ENCODE results near the gene CD300LF. TPM values are rescaled to one million over a fixed set of nuclear protein-coding genes. Genes with fewer than 3 reads are reported as not detected.

CD300LF gene
- total RNA-seq, 1 donor from 2014 or later: not detected

GRCh38 chr17:74759243-74759801 is 46.6 kb upstream of the CD300LF start:
- H3K36me3 Mint-ChIP-seq (ENCODE audit: insufficient read depth): no peaks in the 10 kb centered on the region
- H3K4me3 Mint-ChIP-seq (ENCODE audit: low read depth): peak overlapping the region; percentile 37
- no peak for DNase-seq (ENCODE audit: low spot score, unreplicated experiment)
- no peaks in the 10 kb centered on the region for H3K9me3 Mint-ChIP-seq (ENCODE audit: low read depth)
- TF ChIP-seq CTCF (IDR thresholded peaks at IDR 0.05; ENCODE audit: unreplicated experiment): no peak
- H3K27me3 Mint-ChIP-seq: no peaks in the 10 kb centered on the region
- H3K4me1 Mint-ChIP-seq (ENCODE audit: low read depth): peaks cover 68% of the 10 kb centered on the region
- H3K27ac Mint-ChIP-seq: peak overlapping the region; percentile 95

GRCh38 chr17:74758848-74759168 is 46.1 kb upstream of the CD300LF start:
- no peaks in the 10 kb centered on the region for H3K27me3 Mint-ChIP-seq
- no peaks in the 10 kb centered on the region for H3K36me3 Mint-ChIP-seq (ENCODE audit: insufficient read depth)
- TF ChIP-seq CTCF (IDR thresholded peaks at IDR 0.05; ENCODE audit: unreplicated experiment): no peak
- peak overlapping the region; percentile 92 for H3K27ac Mint-ChIP-seq
- no peak overlapping the region for H3K4me3 Mint-ChIP-seq (ENCODE audit: low read depth)
- DNase-seq (ENCODE audit: low spot score, unreplicated experiment): no peak
- no peaks in the 10 kb centered on the region for H3K9me3 Mint-ChIP-seq (ENCODE audit: low read depth)
- peaks cover 64% of the 10 kb centered on the region for H3K4me1 Mint-ChIP-seq (ENCODE audit: low read depth)

- H3K9me3 Mint-ChIP-seq (ENCODE audit: low read depth): no peaks in the 10 kb centered on the region
- no peak for TF ChIP-seq CTCF (IDR thresholded peaks at IDR 0.05; ENCODE audit: unreplicated experiment)
- H3K27me3 Mint-ChIP-seq: no peaks in the 10 kb centered on the region
- peaks cover 62% of the 10 kb centered on the region for H3K4me1 Mint-ChIP-seq (ENCODE audit: low read depth)
- no peaks in the 10 kb centered on the region for H3K36me3 Mint-ChIP-seq (ENCODE audit: insufficient read depth)
- H3K27ac Mint-ChIP-seq: peak overlapping the region; percentile 90
- DNase-seq (ENCODE audit: low spot score, unreplicated experiment): no peak
- no peak overlapping the region for H3K4me3 Mint-ChIP-seq (ENCODE audit: low read depth)
These were observed 45.5 kb upstream of the CD300LF start for GRCh38 chr17:74757931-74758847.

GRCh38 chr17:74757502-74757901 is 44.8 kb upstream of the CD300LF start:
- Mint-ChIP-seq H3K9me3 (ENCODE audit: low read depth) (no peaks in the 10 kb centered on the region), H3K36me3 (ENCODE audit: insufficient read depth) (peaks cover 4% of the 10 kb centered on the region), H3K27me3 (no peaks in the 10 kb centered on the region), H3K27ac (peak overlapping the region; percentile 77), H3K4me3 (ENCODE audit: low read depth) (no peak overlapping the region), H3K4me1 (ENCODE audit: low read depth) (peaks cover 62% of the 10 kb centered on the region)
- no peak for TF ChIP-seq CTCF (IDR thresholded peaks at IDR 0.05; ENCODE audit: unreplicated experiment)
- DNase-seq (ENCODE audit: low spot score, unreplicated experiment): no peak

GRCh38 chr17:74756891-74757290 is 44.2 kb upstream of the CD300LF start:
- no peak for TF ChIP-seq CTCF (IDR thresholded peaks at IDR 0.05; ENCODE audit: unreplicated experiment)
- no peak overlapping the region for H3K27ac Mint-ChIP-seq
- no peaks in the 10 kb centered on the region for H3K27me3 Mint-ChIP-seq
- H3K9me3 Mint-ChIP-seq (ENCODE audit: low read depth): no peaks in the 10 kb centered on the region
- peaks cover 64% of the 10 kb centered on the region for H3K4me1 Mint-ChIP-seq (ENCODE audit: low read depth)
- no peak overlapping the region for H3K4me3 Mint-ChIP-seq (ENCODE audit: low read depth)
- peaks cover 7% of the 10 kb centered on the region for H3K36me3 Mint-ChIP-seq (ENCODE audit: insufficient read depth)
- no peak for DNase-seq (ENCODE audit: low spot score, unreplicated experiment)
